OCI-LY1 (cell line): Measurements from ENCODE around the gene MERTK.

Experiments
- H2AFZ ChIP-seq: fragments of 200-600 bp; sonication (generic), shearing (Covaris generic); 2 replicates; pipeline ENCODE4 v1.6.0; 2014; ENCODE audit warnings: antibody characterized with exemption, mild to moderate bottlenecking, low read length
- H3F3A ChIP-seq: fragments of 200-600 bp; sonication (generic), shearing (Covaris generic); 2 replicates; pipeline ENCODE4 v1.6.0; 2014; ENCODE audit warnings: mild to moderate bottlenecking, antibody characterized with exemption, low read length, moderate library complexity; ENCODE audit not compliant: insufficient read depth
- H3K27ac ChIP-seq: fragments of 200-600 bp; sonication (generic); 2 replicates; pipeline ENCODE4 v1.5.1; 2014; ENCODE audit warnings: low read length, mixed run types, mild to moderate bottlenecking, low read depth; ENCODE audit not compliant: poor library complexity, severe bottlenecking
- H3K27me3 ChIP-seq: fragments of 200-600 bp; sonication (generic); 2 replicates; pipeline ENCODE4 v1.6.0; 2014; ENCODE audit warnings: antibody characterized with exemption, mild to moderate bottlenecking, low read length, moderate library complexity; ENCODE audit not compliant: insufficient read depth
- H3K36me3 ChIP-seq: fragments of 200-600 bp; sonication (generic); 2 replicates; pipeline ENCODE4 v1.6.1; 2014; ENCODE audit warnings: mild to moderate bottlenecking, antibody characterized with exemption, low read length, moderate library complexity, mixed read lengths; ENCODE audit not compliant: insufficient read depth
- H3K4me1 ChIP-seq: fragments of 200-600 bp; sonication (generic); 2 replicates; pipeline ENCODE4 v1.5.1; 2014; ENCODE audit warnings: mild to moderate bottlenecking, low read length, moderate library complexity; ENCODE audit not compliant: insufficient read depth, severe bottlenecking
- H3K4me2 ChIP-seq: fragments of 200-600 bp; sonication (generic), shearing (Covaris generic); 2 replicates; pipeline ENCODE4 v1.6.1; 2014; ENCODE audit warnings: low read length
- H3K4me3 ChIP-seq: fragments of 200-600 bp; sonication (generic); 2 replicates; pipeline ENCODE4 v1.5.1; 2014; ENCODE audit warnings: low read length, low read depth, mild to moderate bottlenecking, mixed read lengths; ENCODE audit not compliant: poor library complexity, severe bottlenecking
- H3K79me2 ChIP-seq: fragments of 200-600 bp; shearing (Covaris generic); 2 replicates; pipeline ENCODE4 v1.6.1; 2016; ENCODE audit warnings: mixed run types, low read length, mixed read lengths; ENCODE audit not compliant: insufficient read depth
- H3K9ac ChIP-seq: fragments of 200-600 bp; sonication (generic), shearing (Covaris generic); 2 replicates; pipeline ENCODE4 v1.6.1; 2014; ENCODE audit warnings: mild to moderate bottlenecking, low read length, mixed read lengths
- H3K9me2 ChIP-seq: fragments of 200-600 bp; sonication (generic), shearing (Covaris generic); 2 replicates; pipeline ENCODE4 v1.6.1; 2014; ENCODE audit warnings: low read depth, mild to moderate bottlenecking, low read length, mixed read lengths
- H3K9me3 ChIP-seq: fragments of 200-600 bp; shearing (Covaris generic); 2 replicates; pipeline ENCODE4 v1.6.1; 2014; ENCODE audit warnings: low read length, mixed read lengths
- H4K20me1 ChIP-seq: fragments of 200-600 bp; sonication (generic), shearing (Covaris generic); 2 replicates; pipeline ENCODE4 v1.6.0; 2016; ENCODE audit warnings: mild to moderate bottlenecking, low read length; ENCODE audit not compliant: insufficient read depth
- CTCF ChIP-seq: fragments of 200-600 bp; sonication (generic), shearing (Covaris generic); IDR thresholded peaks from 2 replicates; pipeline ENCODE4 v1.5.1; 2017; ENCODE audit warnings: mild to moderate bottlenecking, antibody characterized with exemption, low read length, moderate library complexity, mixed read lengths
- EZH2 ChIP-seq: fragments of 200-600 bp; sonication (generic), shearing (Covaris generic); IDR thresholded peaks from 2 replicates; pipeline ENCODE4 v1.8.0; 2017; ENCODE audit warnings: borderline replicate concordance, mixed run types, mild to moderate bottlenecking, antibody characterized with exemption, low read length, moderate library complexity, mixed read lengths

MERTK gene

GRCh38 chr2:112075490-112076260, 177.3 kb downstream of the MERTK start:
- no peak overlapping the region for H3K4me2 ChIP-seq

GRCh38 chr2:112077814-112078213, 179.4 kb downstream of the MERTK start:
- H3K4me1 ChIP-seq: no peaks in the 10 kb centered on the region
- no peaks in the 10 kb centered on the region for H3K27me3 ChIP-seq
- H3F3A ChIP-seq: no peaks in the 10 kb centered on the region
- peaks cover 74% of the 10 kb centered on the region for H3K36me3 ChIP-seq
- H2AFZ ChIP-seq: no peak overlapping the region
- TF ChIP-seq EZH2: no peak
- TF ChIP-seq CTCF: no peak
- no peak overlapping the region for H3K9ac ChIP-seq
- no peaks in the 10 kb centered on the region for H4K20me1 ChIP-seq
- no peaks in the 10 kb centered on the region for H3K79me2 ChIP-seq
- no peak overlapping the region for H3K4me2 ChIP-seq
- no peak overlapping the region for H3K4me3 ChIP-seq
- no peaks in the 10 kb centered on the region for H3K9me2 ChIP-seq
- H3K27ac ChIP-seq: no peak overlapping the region
- no peaks in the 10 kb centered on the region for H3K9me3 ChIP-seq

More at GRCh38 chr2:112075490-112076260, 177.3 kb downstream of the MERTK start:
- H3K4me1 ChIP-seq: no peaks in the 10 kb centered on the region
- TF ChIP-seq CTCF (no peak), EZH2 (no peak)
- no peaks in the 10 kb centered on the region for H3F3A ChIP-seq
- no peak overlapping the region for H3K4me3 ChIP-seq
- H2AFZ ChIP-seq: no peak overlapping the region
- H3K9me2 ChIP-seq: no peaks in the 10 kb centered on the region
- no peak overlapping the region for H3K9ac ChIP-seq
- H3K36me3 ChIP-seq: peaks cover 69% of the 10 kb centered on the region
- H4K20me1 ChIP-seq: no peaks in the 10 kb centered on the region
- peaks cover 7% of the 10 kb centered on the region; the same call in 1 of the 2 replicates for H3K79me2 ChIP-seq
- H3K9me3 ChIP-seq: no peaks in the 10 kb centered on the region
- H3K27ac ChIP-seq: no peak overlapping the region
- no peaks in the 10 kb centered on the region for H3K27me3 ChIP-seq
